NCI-H187 treated with DMSO at 0.1 percent for 48 hours (cell line): ENCODE results near the gene TMEM141.

Experiments
- DNase-seq: peaks from one replicate; lab custom pipeline; 2025; lab: John Stamatoyannopoulos, UW

TMEM141 gene

GRCh38 chr9:136814725-136815421 lies 23.7 kb downstream of the TMEM141 start:
- no peak for DNase-seq

- DNase-seq = no peak
Measured at GRCh38 chr9:136815422-136815782, 24.3 kb downstream of the TMEM141 start.

- no peak for DNase-seq
Measured at GRCh38 chr9:136820971-136821825, 30.1 kb downstream of the TMEM141 start.

GRCh38 chr9:136821826-136822544 lies 30.8 kb downstream of the TMEM141 start:
- DNase-seq = no peak

- DNase-seq = no peak
Measured at GRCh38 chr9:136823136-136824046, 32.2 kb downstream of the TMEM141 start.

- no peak for DNase-seq
Measured at GRCh38 chr9:136824496-136825225, 33.5 kb downstream of the TMEM141 start.

- DNase-seq = no peak
Measured at GRCh38 chr9:136825295-136826187, 34.4 kb downstream of the TMEM141 start.

- no peak for DNase-seq
Measured at GRCh38 chr9:136826188-136826541, 35.0 kb downstream of the TMEM141 start.

- DNase-seq = no peak
Measured at GRCh38 chr9:136826703-136827582, 35.8 kb downstream of the TMEM141 start.

GRCh38 chr9:136827794-136828473 lies 36.8 kb downstream of the TMEM141 start:
- DNase-seq = no peak

GRCh38 chr9:136828474-136829140 lies 37.5 kb downstream of the TMEM141 start:
- no peak for DNase-seq

- DNase-seq = no peak
Measured at GRCh38 chr9:136829412-136829811, 38.3 kb downstream of the TMEM141 start.

- no peak for DNase-seq
Measured at GRCh38 chr9:136829981-136830885, 39.1 kb downstream of the TMEM141 start.

- DNase-seq = no peak
Measured at GRCh38 chr9:136831002-136831719, 40.0 kb downstream of the TMEM141 start.

- no peak for DNase-seq
Measured at GRCh38 chr9:136831720-136832104, 40.6 kb downstream of the TMEM141 start.

GRCh38 chr9:136832581-136832980 lies 41.4 kb downstream of the TMEM141 start:
- no peak for DNase-seq
